Astrocyte (in vitro differentiated cells and primary cell): ENCODE results near the gene FRMD8. TPM values are rescaled to one million over a fixed set of nuclear protein-coding genes. Genes with fewer than 3 reads are reported as not detected.

Experiments
- DNase-seq: peaks from one replicate; pipeline ENCODE4 v3.0.0-alpha.2; 2010; ENCODE audit warnings: low read depth
- FAIRE-seq: peaks from 2 replicates; lab custom pipeline; 2011; peaks lifted over from hg19 to GRCh38; lab: Jason Lieb, UNC
- H2AFZ ChIP-seq: 2 replicates; pipeline ENCODE4 v1.6.0; 2012; ENCODE audit warnings: low read depth, low read length, inconsistent platforms
- H3K27ac ChIP-seq: 2 replicates; pipeline ENCODE4 v1.5.1; 2011; ENCODE audit warnings: low read depth, low read length, inconsistent platforms
- H3K27me3 ChIP-seq: 2 replicates; pipeline ENCODE4 v1.6.0; 2011; ENCODE audit warnings: low read length, inconsistent platforms; ENCODE audit not compliant: insufficient read depth
- H3K36me3 ChIP-seq: 2 replicates; pipeline ENCODE4 v1.5.1; 2011; ENCODE audit warnings: low read length, inconsistent platforms; ENCODE audit not compliant: insufficient read depth
- H3K4me1 ChIP-seq: 2 replicates; pipeline ENCODE4 v1.5.1; 2011; ENCODE audit warnings: low read length, inconsistent platforms; ENCODE audit not compliant: insufficient read depth
- H3K4me2 ChIP-seq: 2 replicates; pipeline ENCODE4 v1.6.0; 2012; ENCODE audit warnings: low read length, inconsistent platforms
- H3K4me3 ChIP-seq: 2 replicates; pipeline ENCODE4 v1.5.1; 2011; ENCODE audit warnings: low read depth, mild to moderate bottlenecking, low read length, inconsistent platforms; ENCODE audit not compliant: insufficient read depth
- H3K79me2 ChIP-seq: 2 replicates; pipeline ENCODE4 v1.6.0; 2012; ENCODE audit warnings: mild to moderate bottlenecking, low read length, inconsistent platforms; ENCODE audit not compliant: insufficient read depth
- H3K9ac ChIP-seq: 2 replicates; pipeline ENCODE4 v1.6.0; 2012; ENCODE audit warnings: mild to moderate bottlenecking, low read length, inconsistent platforms
- H3K9me3 ChIP-seq: 2 replicates; pipeline ENCODE4 v1.5.1; 2012; ENCODE audit warnings: low read depth, mild to moderate bottlenecking, low read length, inconsistent platforms; ENCODE audit not compliant: insufficient read depth
- H4K20me1 ChIP-seq: 2 replicates; pipeline ENCODE4 v1.6.0; 2012; ENCODE audit warnings: low read length, inconsistent platforms; ENCODE audit not compliant: insufficient read depth
- H3K27ac Mint-ChIP-seq: one replicate; pipeline ENCODE4 v1.8.0; 2021; ENCODE audit warnings: mild to moderate bottlenecking, mixed read lengths; ENCODE audit not compliant: unreplicated experiment
- H3K27me3 Mint-ChIP-seq: one replicate; pipeline ENCODE4 v1.8.0; 2021; ENCODE audit warnings: low read depth, mixed read lengths; ENCODE audit not compliant: unreplicated experiment
- H3K36me3 Mint-ChIP-seq: one replicate; pipeline ENCODE4 v1.8.0; 2021; ENCODE audit warnings: low read depth, mixed read lengths; ENCODE audit not compliant: unreplicated experiment
- H3K4me1 Mint-ChIP-seq: one replicate; pipeline ENCODE4 v1.8.0; 2021; ENCODE audit warnings: low read depth, mixed read lengths; ENCODE audit not compliant: unreplicated experiment
- H3K4me3 Mint-ChIP-seq: one replicate; pipeline ENCODE4 v1.8.0; 2021; ENCODE audit warnings: mild to moderate bottlenecking, moderate library complexity, mixed read lengths; ENCODE audit not compliant: unreplicated experiment
- H3K9me3 Mint-ChIP-seq: one replicate; pipeline ENCODE4 v1.8.0; 2021; ENCODE audit warnings: mild to moderate bottlenecking, mixed read lengths; ENCODE audit not compliant: unreplicated experiment
- EZH2 ChIP-seq: IDR thresholded peaks from 2 replicates; pipeline ENCODE4 v1.6.1; 2012; ENCODE audit warnings: mild to moderate bottlenecking, low read length, inconsistent platforms; ENCODE audit not compliant: insufficient read depth
- total RNA-seq: library from RNA; stranded (reverse); gene quantifications from 2 replicates; pipeline ENCODE4 v1.2.1, GENCODE V29; 2021
- TF ChIP-seq, protein P1 (sequence below): IDR thresholded peaks from 2 replicates; pipeline ENCODE4 v1.5.1; 2011; ENCODE audit warnings: low read depth, mild to moderate bottlenecking, inconsistent platforms, low read length, moderate library complexity; ENCODE audit not compliant: insufficient read depth

The FRMD8 gene
- total RNA-seq, 1 donor from 2014 or later, result 61.2 TPM

GRCh38 chr11:65379698-65380459 lies 6.6 kb upstream of the FRMD8 start:
- H3K36me3 Mint-ChIP-seq, result no peaks in the 10 kb centered on the region
- no peak for DNase-seq
- peak overlapping the region; percentile 47 for H3K27ac Mint-ChIP-seq
- H3K79me2 ChIP-seq, result no peaks in the 10 kb centered on the region
- H3K4me2 ChIP-seq, result no peak overlapping the region
- TF ChIP-seq, protein P1, sequence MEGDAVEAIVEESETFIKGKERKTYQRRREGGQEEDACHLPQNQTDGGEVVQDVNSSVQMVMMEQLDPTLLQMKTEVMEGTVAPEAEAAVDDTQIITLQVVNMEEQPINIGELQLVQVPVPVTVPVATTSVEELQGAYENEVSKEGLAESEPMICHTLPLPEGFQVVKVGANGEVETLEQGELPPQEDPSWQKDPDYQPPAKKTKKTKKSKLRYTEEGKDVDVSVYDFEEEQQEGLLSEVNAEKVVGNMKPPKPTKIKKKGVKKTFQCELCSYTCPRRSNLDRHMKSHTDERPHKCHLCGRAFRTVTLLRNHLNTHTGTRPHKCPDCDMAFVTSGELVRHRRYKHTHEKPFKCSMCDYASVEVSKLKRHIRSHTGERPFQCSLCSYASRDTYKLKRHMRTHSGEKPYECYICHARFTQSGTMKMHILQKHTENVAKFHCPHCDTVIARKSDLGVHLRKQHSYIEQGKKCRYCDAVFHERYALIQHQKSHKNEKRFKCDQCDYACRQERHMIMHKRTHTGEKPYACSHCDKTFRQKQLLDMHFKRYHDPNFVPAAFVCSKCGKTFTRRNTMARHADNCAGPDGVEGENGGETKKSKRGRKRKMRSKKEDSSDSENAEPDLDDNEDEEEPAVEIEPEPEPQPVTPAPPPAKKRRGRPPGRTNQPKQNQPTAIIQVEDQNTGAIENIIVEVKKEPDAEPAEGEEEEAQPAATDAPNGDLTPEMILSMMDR, result no peak
- TF ChIP-seq EZH2, result no peak
- H3K27me3 ChIP-seq, result no peaks in the 10 kb centered on the region
- H3K36me3 ChIP-seq, result no peaks in the 10 kb centered on the region
- H3K27ac ChIP-seq, result no peak overlapping the region
- no peak for FAIRE-seq
- no peaks in the 10 kb centered on the region for H3K9me3 Mint-ChIP-seq
- no peak overlapping the region for H3K4me3 Mint-ChIP-seq
- H3K27me3 Mint-ChIP-seq, result peaks cover 2% of the 10 kb centered on the region
- H4K20me1 ChIP-seq, result no peaks in the 10 kb centered on the region
- no peaks in the 10 kb centered on the region for H3K9me3 ChIP-seq
- H3K4me1 ChIP-seq, result peaks cover 27% of the 10 kb centered on the region
- H2AFZ ChIP-seq, result no peak overlapping the region
- no peak overlapping the region for H3K4me3 ChIP-seq
- peaks cover 31% of the 10 kb centered on the region for H3K4me1 Mint-ChIP-seq
- no peak overlapping the region for H3K9ac ChIP-seq

GRCh38 chr11:65380460-65381119 lies 5.8 kb upstream of the FRMD8 start:
- no peak overlapping the region for H2AFZ ChIP-seq
- TF ChIP-seq, protein P1, result no peak
- TF ChIP-seq EZH2, result no peak
- Mint-ChIP-seq H3K27ac (peak overlapping the region; percentile 47), H3K4me1 (peaks cover 34% of the 10 kb centered on the region), H3K27me3 (no peaks in the 10 kb centered on the region), H3K4me3 (no peak overlapping the region), H3K36me3 (no peaks in the 10 kb centered on the region), H3K9me3 (no peaks in the 10 kb centered on the region)
- no peak overlapping the region for H3K4me3 ChIP-seq
- H3K79me2 ChIP-seq, result no peaks in the 10 kb centered on the region
- no peak overlapping the region for H3K27ac ChIP-seq
- H3K9ac ChIP-seq, result no peak overlapping the region
- H3K4me2 ChIP-seq, result no peak overlapping the region
- H3K9me3 ChIP-seq, result no peaks in the 10 kb centered on the region
- no peaks in the 10 kb centered on the region for H4K20me1 ChIP-seq
- no peak for DNase-seq
- FAIRE-seq, result no peak
- H3K36me3 ChIP-seq, result no peaks in the 10 kb centered on the region
- H3K27me3 ChIP-seq, result no peaks in the 10 kb centered on the region
- H3K4me1 ChIP-seq, result peaks cover 27% of the 10 kb centered on the region

DNA sequence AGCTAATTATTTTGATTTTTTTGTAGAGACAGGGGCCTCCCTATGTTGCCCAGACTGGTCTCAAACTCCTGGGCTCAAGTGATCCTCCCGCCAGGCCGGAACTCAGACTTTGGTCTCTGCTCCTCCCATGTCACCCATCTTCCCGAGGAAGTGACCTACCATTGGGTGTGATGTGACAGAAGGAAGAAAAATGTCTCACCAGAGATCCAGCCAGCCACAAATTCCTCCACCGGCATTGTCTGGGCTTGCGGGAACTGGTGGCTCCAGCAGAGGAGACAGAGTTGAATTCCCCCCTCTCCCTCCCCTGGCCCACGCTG lies 4.8 kb upstream of the FRMD8 start:
- no peaks in the 10 kb centered on the region for H3K27me3 ChIP-seq
- H3K27me3 Mint-ChIP-seq, result no peaks in the 10 kb centered on the region
- no peak overlapping the region for H3K4me3 ChIP-seq
- TF ChIP-seq, protein P1, result no peak
- no peak for TF ChIP-seq EZH2
- peaks cover 34% of the 10 kb centered on the region for H3K4me1 Mint-ChIP-seq
- H4K20me1 ChIP-seq, result no peaks in the 10 kb centered on the region
- peaks cover 2% of the 10 kb centered on the region for H3K79me2 ChIP-seq
- peak overlapping the region; percentile 98 for H3K27ac ChIP-seq
- DNase-seq, result peak; percentile 80
- peak overlapping the region; percentile 64 for H2AFZ ChIP-seq
- peak overlapping the region; percentile 98 for H3K27ac Mint-ChIP-seq
- H3K4me2 ChIP-seq, result peak overlapping the region; percentile 85
- no peak for FAIRE-seq
- H3K4me3 Mint-ChIP-seq, result peak overlapping the region; percentile 54
- H3K9me3 ChIP-seq, result no peaks in the 10 kb centered on the region
- no peaks in the 10 kb centered on the region for H3K9me3 Mint-ChIP-seq
- peaks cover 31% of the 10 kb centered on the region for H3K4me1 ChIP-seq
- no peaks in the 10 kb centered on the region for H3K36me3 ChIP-seq
- no peaks in the 10 kb centered on the region for H3K36me3 Mint-ChIP-seq
- H3K9ac ChIP-seq, result peak overlapping the region; percentile 86
